Measurements from ENCODE around the gene CSF2. TPM values are rescaled to one million over a fixed set of nuclear protein-coding genes. Genes with fewer than 3 reads are reported as not detected.
"Not testable (repeated sequence)": the region's sequence is repeated elsewhere in the genome, so short reads cannot be mapped to it uniquely, and the experiment has no call there.

CSF2 gene
- total RNA-seq, 1 donor from 2014 or later = not detected

DNA sequence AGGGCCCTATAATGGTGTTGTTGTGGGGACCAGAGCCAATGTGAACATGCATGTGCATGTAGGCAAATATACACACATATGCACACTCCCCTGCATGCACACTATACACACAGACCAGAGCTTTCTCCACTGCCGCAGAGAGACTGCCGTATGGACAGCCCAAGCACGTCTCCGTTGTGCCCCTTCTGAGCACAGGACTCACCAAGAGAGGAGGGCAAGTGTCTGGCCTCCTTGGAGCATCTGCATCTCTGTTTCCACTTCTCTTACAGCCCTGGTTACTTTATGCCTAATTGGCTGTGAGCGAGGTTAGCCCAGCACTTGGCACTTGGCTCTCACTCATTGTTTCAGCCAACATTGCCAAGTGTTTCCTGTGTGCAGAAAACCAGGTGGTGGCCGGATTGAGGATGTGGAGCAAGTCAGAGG lies 30.4 kb downstream of the CSF2 start:
- no peak for DNase-seq (ENCODE audit: low spot score)
- H3K36me3 Mint-ChIP-seq (ENCODE audit: low read depth) = peaks cover 2% of the 10 kb centered on the region
- TF ChIP-seq, protein P1, sequence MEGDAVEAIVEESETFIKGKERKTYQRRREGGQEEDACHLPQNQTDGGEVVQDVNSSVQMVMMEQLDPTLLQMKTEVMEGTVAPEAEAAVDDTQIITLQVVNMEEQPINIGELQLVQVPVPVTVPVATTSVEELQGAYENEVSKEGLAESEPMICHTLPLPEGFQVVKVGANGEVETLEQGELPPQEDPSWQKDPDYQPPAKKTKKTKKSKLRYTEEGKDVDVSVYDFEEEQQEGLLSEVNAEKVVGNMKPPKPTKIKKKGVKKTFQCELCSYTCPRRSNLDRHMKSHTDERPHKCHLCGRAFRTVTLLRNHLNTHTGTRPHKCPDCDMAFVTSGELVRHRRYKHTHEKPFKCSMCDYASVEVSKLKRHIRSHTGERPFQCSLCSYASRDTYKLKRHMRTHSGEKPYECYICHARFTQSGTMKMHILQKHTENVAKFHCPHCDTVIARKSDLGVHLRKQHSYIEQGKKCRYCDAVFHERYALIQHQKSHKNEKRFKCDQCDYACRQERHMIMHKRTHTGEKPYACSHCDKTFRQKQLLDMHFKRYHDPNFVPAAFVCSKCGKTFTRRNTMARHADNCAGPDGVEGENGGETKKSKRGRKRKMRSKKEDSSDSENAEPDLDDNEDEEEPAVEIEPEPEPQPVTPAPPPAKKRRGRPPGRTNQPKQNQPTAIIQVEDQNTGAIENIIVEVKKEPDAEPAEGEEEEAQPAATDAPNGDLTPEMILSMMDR (IDR thresholded peaks at IDR 0.05) = no peak
- H3K27me3 Mint-ChIP-seq (ENCODE audit: low read depth) = no peaks in the 10 kb centered on the region
- H3K27ac Mint-ChIP-seq (ENCODE audit: unreplicated experiment) = peak overlapping the region; percentile 96
- H3K4me3 Mint-ChIP-seq (ENCODE audit: unreplicated experiment) = no peak overlapping the region
- no peaks in the 10 kb centered on the region for H3K9me3 Mint-ChIP-seq (ENCODE audit: low read depth)
- peaks cover 29% of the 10 kb centered on the region for H3K4me1 Mint-ChIP-seq (ENCODE audit: low read depth)

- H3K27me3 Mint-ChIP-seq (ENCODE audit: low read depth) = no peaks in the 10 kb centered on the region
- no peak overlapping the region for H3K4me3 Mint-ChIP-seq (ENCODE audit: unreplicated experiment)
- H3K27ac Mint-ChIP-seq (ENCODE audit: unreplicated experiment) = no peak overlapping the region
- peaks cover 29% of the 10 kb centered on the region for H3K4me1 Mint-ChIP-seq (ENCODE audit: low read depth)
- no peak for DNase-seq (ENCODE audit: low spot score)
- H3K36me3 Mint-ChIP-seq (ENCODE audit: low read depth) = peaks cover 2% of the 10 kb centered on the region
- TF ChIP-seq, protein P1 (IDR thresholded peaks at IDR 0.05) = no peak
- H3K9me3 Mint-ChIP-seq (ENCODE audit: low read depth) = no peaks in the 10 kb centered on the region
These were observed 31.0 kb downstream of the CSF2 start for GRCh38 chr5:132104556-132104955.

- Mint-ChIP-seq H3K27me3 (ENCODE audit: low read depth) (no peaks in the 10 kb centered on the region), H3K9me3 (ENCODE audit: low read depth) (no peaks in the 10 kb centered on the region), H3K27ac (ENCODE audit: unreplicated experiment) (no peak overlapping the region)
These were observed 32.1 kb downstream of the CSF2 start for GRCh38 chr5:132105688-132106087.

GRCh38 chr5:132108495-132108894 lies 34.9 kb downstream of the CSF2 start:
- H3K36me3 Mint-ChIP-seq (ENCODE audit: low read depth); DNase-seq (ENCODE audit: low spot score); H3K27me3 Mint-ChIP-seq (ENCODE audit: low read depth); H3K4me3 Mint-ChIP-seq (ENCODE audit: unreplicated experiment); H3K27ac Mint-ChIP-seq (ENCODE audit: unreplicated experiment); H3K9me3 Mint-ChIP-seq (ENCODE audit: low read depth): not testable (repeated sequence)
- peaks cover 17% of the 10 kb centered on the region for H3K4me1 Mint-ChIP-seq (ENCODE audit: low read depth)

More at GRCh38 chr5:132105688-132106087, 32.1 kb downstream of the CSF2 start:
- peaks cover 2% of the 10 kb centered on the region for H3K36me3 Mint-ChIP-seq (ENCODE audit: low read depth)
- TF ChIP-seq, protein P1 (IDR thresholded peaks at IDR 0.05) = no peak
- H3K4me3 Mint-ChIP-seq (ENCODE audit: unreplicated experiment) = no peak overlapping the region
- no peak for DNase-seq (ENCODE audit: low spot score)
- peaks cover 29% of the 10 kb centered on the region for H3K4me1 Mint-ChIP-seq (ENCODE audit: low read depth)

GRCh38 chr5:132108957-132109356 lies 35.4 kb downstream of the CSF2 start:
- H3K4me3 Mint-ChIP-seq (ENCODE audit: unreplicated experiment); DNase-seq (ENCODE audit: low spot score); H3K27me3 Mint-ChIP-seq (ENCODE audit: low read depth); H3K36me3 Mint-ChIP-seq (ENCODE audit: low read depth); H3K9me3 Mint-ChIP-seq (ENCODE audit: low read depth); H3K27ac Mint-ChIP-seq (ENCODE audit: unreplicated experiment): not testable (repeated sequence)
- peaks cover 12% of the 10 kb centered on the region for H3K4me1 Mint-ChIP-seq (ENCODE audit: low read depth)

DNA sequence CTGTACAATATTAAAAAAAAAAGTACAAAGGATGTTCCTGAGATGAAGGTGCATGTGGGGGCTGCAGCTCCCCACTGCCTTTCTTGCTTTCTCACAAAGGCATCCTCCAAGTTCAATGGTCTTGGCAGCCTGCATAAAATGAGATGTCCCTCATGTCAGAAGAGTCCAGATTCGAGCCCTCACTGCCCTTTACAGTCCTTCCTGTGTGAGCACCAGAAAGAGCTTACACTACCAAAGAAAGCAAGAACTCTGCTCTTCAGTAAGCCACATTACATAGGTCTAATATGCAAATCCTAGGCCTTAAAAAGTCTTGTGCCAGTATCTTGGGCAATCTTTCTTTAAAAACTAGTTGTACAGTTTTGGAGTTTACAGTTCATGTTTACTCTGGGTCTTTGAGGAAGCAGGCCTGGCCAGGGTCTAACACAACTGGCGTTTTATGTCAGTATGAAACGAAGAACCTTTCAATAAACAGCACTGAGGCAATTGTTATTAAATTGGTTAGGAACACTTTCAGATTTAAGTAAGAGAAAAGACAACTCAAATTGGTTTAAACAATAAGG lies 36.0 kb downstream of the CSF2 start:
- Mint-ChIP-seq H3K27ac (ENCODE audit: unreplicated experiment) (no peak overlapping the region), H3K9me3 (ENCODE audit: low read depth) (peaks cover 8% of the 10 kb centered on the region), H3K4me3 (ENCODE audit: unreplicated experiment) (no peak overlapping the region), H3K27me3 (ENCODE audit: low read depth) (no peaks in the 10 kb centered on the region), H3K4me1 (ENCODE audit: low read depth) (peaks cover 6% of the 10 kb centered on the region), H3K36me3 (ENCODE audit: low read depth) (peaks cover 2% of the 10 kb centered on the region)
- DNase-seq (ENCODE audit: low spot score) = no peak
- TF ChIP-seq, protein P1 (IDR thresholded peaks at IDR 0.05) = no peak

Measured in chondrocyte (in vitro differentiated cells).